ENCODE measurements around the gene TERB2.
"Not testable (repeated sequence)": the region's sequence is repeated elsewhere in the genome, so short reads cannot be mapped to it uniquely, and the experiment has no call there.

- TF ChIP-seq POLR2A, CTCF (IDR thresholded peaks at IDR 0.05): not testable (repeated sequence)
Measured at GRCh38 chr15:44986346-44987055, 30.0 kb downstream of the TERB2 start.

Measured in thyroid gland (tissue), 4 donors.